H9 (cell line): Measurements from ENCODE around the gene SBF1. TPM values are rescaled to one million over a fixed set of nuclear protein-coding genes. Genes with fewer than 3 reads are reported as not detected.

Experiments used
- DNase-seq: peaks from one replicate; pipeline ENCODE4 v3.0.0-alpha.2; 2017
- H2AFZ ChIP-seq: one replicate; pipeline ENCODE4 v1.6.1; 2013; ENCODE audit warnings: mild to moderate bottlenecking, low read length, control low read depth, moderate library complexity
- H2AK5ac ChIP-seq: 2 replicates; pipeline ENCODE4 v1.6.1; 2013; ENCODE audit warnings: low read length, control low read depth, mixed read lengths; ENCODE audit not compliant: insufficient read length
- H2BK120ac ChIP-seq: one replicate; pipeline ENCODE4 v1.6.1; 2013; ENCODE audit warnings: low read depth, mild to moderate bottlenecking, low read length, control low read depth, inconsistent platforms; ENCODE audit not compliant: poor library complexity, severe bottlenecking
- H2BK12ac ChIP-seq: 2 replicates; pipeline ENCODE4 v1.6.1; 2013; ENCODE audit warnings: low read length, control low read depth, mixed read lengths, low read depth; ENCODE audit not compliant: insufficient read length
- H2BK15ac ChIP-seq: 2 replicates; pipeline ENCODE4 v1.6.1; 2013; ENCODE audit warnings: low read depth, low read length, control low read depth
- H2BK20ac ChIP-seq: one replicate; pipeline ENCODE4 v1.6.1; 2013; ENCODE audit warnings: low read depth, mild to moderate bottlenecking, low read length, control low read depth, inconsistent platforms; ENCODE audit not compliant: poor library complexity, severe bottlenecking
- H2BK5ac ChIP-seq: 2 replicates; pipeline ENCODE4 v1.6.1; 2013; ENCODE audit warnings: low read length, control low read depth, mixed read lengths; ENCODE audit not compliant: insufficient read length
- H3K14ac ChIP-seq: 2 replicates; pipeline ENCODE4 v1.6.1; 2013; ENCODE audit warnings: low read length, control low read depth; ENCODE audit not compliant: insufficient read depth
- H3K18ac ChIP-seq: 2 replicates; pipeline ENCODE4 v1.6.1; 2013; ENCODE audit warnings: low read depth, mild to moderate bottlenecking, mixed read lengths, low read length, control low read depth; ENCODE audit not compliant: insufficient read length
- H3K23ac ChIP-seq: 2 replicates; pipeline ENCODE4 v1.6.1; 2013; ENCODE audit warnings: low read length, control low read depth, mixed read lengths, low read depth; ENCODE audit not compliant: insufficient read length
- H3K23me2 ChIP-seq: 2 replicates; pipeline ENCODE4 v1.6.1; 2013; ENCODE audit warnings: low read depth, mild to moderate bottlenecking, mixed read lengths, low read length, control low read depth; ENCODE audit not compliant: insufficient read length, poor library complexity, severe bottlenecking
- H3K27ac ChIP-seq: 2 replicates; pipeline ENCODE4 v1.5.1; 2013; ENCODE audit warnings: low read length, control low read depth, mixed read lengths, low read depth; ENCODE audit not compliant: insufficient read length
- H3K27me3 ChIP-seq: 2 replicates; pipeline ENCODE4 v1.6.1; 2013; ENCODE audit warnings: low read length, control low read depth, inconsistent platforms; ENCODE audit not compliant: insufficient read depth
- H3K4ac ChIP-seq: 2 replicates; pipeline ENCODE4 v1.6.1; 2013; ENCODE audit warnings: low read depth, mild to moderate bottlenecking, control low read depth, inconsistent platforms, low read length, moderate library complexity
- H3K4me1 ChIP-seq: 2 replicates; pipeline ENCODE4 v1.6.1; 2013; ENCODE audit warnings: low read length, control low read depth, inconsistent platforms; ENCODE audit not compliant: insufficient read depth
- H3K4me2 ChIP-seq: 2 replicates; pipeline ENCODE4 v1.6.1; 2013; ENCODE audit warnings: low read length, control low read depth, mixed read lengths; ENCODE audit not compliant: insufficient read length, insufficient read depth
- H3K56ac ChIP-seq: 2 replicates; pipeline ENCODE4 v1.6.1; 2013; ENCODE audit warnings: low read depth, mild to moderate bottlenecking, mixed read lengths, low read length, control low read depth; ENCODE audit not compliant: insufficient read length
- H3K79me1 ChIP-seq: 2 replicates; pipeline ENCODE4 v1.6.1; 2013; ENCODE audit warnings: low read depth, mild to moderate bottlenecking, moderate library complexity, low read length, control low read depth, inconsistent platforms; ENCODE audit not compliant: insufficient read depth, poor library complexity, severe bottlenecking
- H3K79me2 ChIP-seq: 2 replicates; pipeline ENCODE4 v1.6.1; 2013; ENCODE audit warnings: low read length, control low read depth, inconsistent platforms; ENCODE audit not compliant: insufficient read depth
- H3K9ac ChIP-seq: 2 replicates; pipeline ENCODE4 v1.6.1; 2013; ENCODE audit warnings: low read length, control low read depth, mixed read lengths; ENCODE audit not compliant: insufficient read length; ENCODE audit errors: extremely low read depth
- H3K9me3 ChIP-seq: one replicate; pipeline ENCODE4 v1.6.1; 2013; ENCODE audit warnings: low read depth, low read length, inconsistent platforms; ENCODE audit not compliant: control insufficient read depth
- H3T11ph ChIP-seq: one replicate; pipeline ENCODE4 v1.6.1; 2013; ENCODE audit warnings: mild to moderate bottlenecking, low read length, control low read depth, inconsistent platforms
- H4K20me1 ChIP-seq: one replicate; pipeline ENCODE4 v1.6.1; 2013; ENCODE audit not compliant: control insufficient read depth, insufficient read length, insufficient read depth
- H4K5ac ChIP-seq: 2 replicates; pipeline ENCODE4 v1.6.1; 2013; ENCODE audit warnings: low read depth, mild to moderate bottlenecking, mixed read lengths, low read length, control low read depth; ENCODE audit not compliant: insufficient read length
- H4K8ac ChIP-seq: replicated peaks from 2 replicates; pipeline ENCODE4 v1.6.1; 2013; ENCODE audit warnings: low read length, control low read depth, mixed read lengths, low read depth; ENCODE audit not compliant: insufficient read length
- H4K91ac ChIP-seq: 2 replicates; pipeline ENCODE4 v1.6.1; 2013; ENCODE audit warnings: low read depth, mild to moderate bottlenecking, moderate library complexity, mixed read lengths, low read length, control low read depth; ENCODE audit not compliant: insufficient read length
- H3K27ac Mint-ChIP-seq, 3 experiments: 2 replicates in 2 of 3; 3 replicates in 1 of 3; pipeline ENCODE4 v1.8.0; 2020 to 2021; ENCODE audit warnings: mixed read lengths in 3 of 3, mild to moderate bottlenecking in 1 of 3, moderate library complexity in 1 of 3
- H3K27me3 Mint-ChIP-seq: 2 replicates; pipeline ENCODE4 v1.8.0; 2021; ENCODE audit warnings: low read depth, mild to moderate bottlenecking, moderate library complexity, mixed read lengths
- H3K36me3 Mint-ChIP-seq, 3 experiments: 2 replicates in 2 of 3; 3 replicates in 1 of 3; pipeline ENCODE4 v1.8.0; 2020 to 2021; ENCODE audit warnings: low read depth in 3 of 3, mixed read lengths in 3 of 3; ENCODE audit not compliant: insufficient read depth in 1 of 3
- H3K4me1 Mint-ChIP-seq, 2 experiments: 2 replicates each; pipeline ENCODE4 v1.8.0; 2020; ENCODE audit warnings: mixed read lengths in 2 of 2
- H3K4me3 Mint-ChIP-seq, 2 experiments: 2 replicates in 1 of 2; 3 replicates in 1 of 2; pipeline ENCODE4 v1.8.0; 2020 to 2021; ENCODE audit warnings: mild to moderate bottlenecking in 2 of 2, mixed read lengths in 2 of 2, moderate library complexity in 1 of 2
- H3K9me3 Mint-ChIP-seq, 2 experiments: 2 replicates in 1 of 2; 3 replicates in 1 of 2; pipeline ENCODE4 v1.8.0; 2020; ENCODE audit warnings: mild to moderate bottlenecking in 2 of 2, mixed read lengths in 2 of 2, moderate library complexity in 1 of 2
- CTCF ChIP-seq: fragments of 200-600 bp; sonication (generic); conservative IDR thresholded peaks from 3 replicates; pipeline ENCODE4 v1.8.0; 2021; ENCODE audit warnings: antibody characterized with exemption, mild to moderate bottlenecking
- WGBS: extraction: QIAGEN DNeasy Blood & Tissue Kit; methylation state at CpG from one replicate; pipeline ENCODE4 v1.1.7; 2013; ENCODE audit warnings: missing lambda C conversion rate, low lambda C conversion rate, mixed read lengths; ENCODE audit not compliant: insufficient read length; ENCODE audit errors: extremely low coverage; 5-methylcytosine and 5-hydroxymethylcytosine counted together
- total RNA-seq: library from RNA; stranded (reverse); gene quantifications from 2 replicates; pipeline ENCODE4 v1.2.1, GENCODE V29; 2021

Gene SBF1
- total RNA-seq, 1 experiment from 2014 or later = 69.8 TPM

GRCh38 chr22:50445880-50446707 lies 28.7 kb downstream of the SBF1 start:
- Histone ChIP-seq H3K56ac (no peak overlapping the region), H3K4me2 (no peak overlapping the region), H3T11ph (no peak overlapping the region), H2AFZ (no peak overlapping the region), H2AK5ac (no peak overlapping the region), H4K8ac (no peak overlapping the region), H3K27me3 (no peaks in the 10 kb centered on the region), H2BK12ac (no peak overlapping the region), H3K18ac (no peak overlapping the region), H3K9ac (no peak overlapping the region), H4K20me1 (no peaks in the 10 kb centered on the region), H4K91ac (no peak overlapping the region), H4K5ac (no peak overlapping the region), H2BK15ac (no peak overlapping the region), H3K27ac (no peak overlapping the region), H3K9me3 (no peaks in the 10 kb centered on the region), H3K23ac (no peak overlapping the region), H3K4ac (no peak overlapping the region), H3K4me1 (no peaks in the 10 kb centered on the region), H3K23me2 (no peaks in the 10 kb centered on the region), H2BK20ac (no peak overlapping the region), H3K79me1 (no peaks in the 10 kb centered on the region), H2BK120ac (no peak overlapping the region), H3K14ac (no peak overlapping the region), H3K79me2 (no peaks in the 10 kb centered on the region), H2BK5ac (no peak overlapping the region)
- no peaks in the 10 kb centered on the region for H3K9me3 Mint-ChIP-seq
- WGBS = no CpG with 5 or more reads among the region's 17 CpGs
- peak overlapping the region; percentile 73 to 82 (median 77); a peak in 4 of 7 replicates for H3K27ac Mint-ChIP-seq
- no peak for TF ChIP-seq CTCF
- no peak overlapping the region; a peak in 1 of 5 replicates for H3K4me3 Mint-ChIP-seq
- peaks cover 3 to 11% of the 10 kb centered on the region in 2 experiments; a peak in 3 of 4 replicates for H3K4me1 Mint-ChIP-seq
- peaks cover 9 to 64% (median 40%) of the 10 kb centered on the region in 3 experiments; a peak in 6 of 7 replicates for H3K36me3 Mint-ChIP-seq
- no peaks in the 10 kb centered on the region for H3K27me3 Mint-ChIP-seq
- DNase-seq = no peak
